HCEC 1CT (cell line): ENCODE data around the gene ITPR1.

Experiments
- DNase-seq: peaks from one replicate; pipeline ENCODE4 v3.0.0-alpha.2; 2017

Gene ITPR1

DNA sequence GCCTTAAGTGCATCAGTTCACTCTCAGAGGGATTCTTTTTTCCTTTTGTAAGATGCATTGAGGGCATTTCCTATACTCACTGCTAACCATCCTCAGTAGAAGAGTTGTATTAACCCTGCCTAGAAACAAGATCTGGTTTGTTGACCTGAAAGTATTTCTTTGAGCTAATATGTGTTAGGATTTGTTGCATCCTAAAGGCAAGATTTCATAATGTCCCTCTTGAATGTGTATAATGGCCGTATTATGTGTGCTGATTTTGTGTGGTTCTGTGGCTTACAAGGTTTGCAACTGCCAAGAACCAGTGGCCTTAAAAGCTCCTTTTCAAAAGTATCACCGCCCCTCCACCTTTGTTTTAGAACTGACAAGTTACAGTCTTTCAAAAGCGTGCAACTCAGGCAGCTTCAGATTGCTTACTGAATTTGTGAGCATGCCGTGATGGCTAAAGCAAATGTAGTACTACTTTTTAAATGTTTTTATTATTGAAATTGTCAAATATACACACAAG, 304.1 kb downstream of the ITPR1 start:
- DNase-seq: no peak

DNA sequence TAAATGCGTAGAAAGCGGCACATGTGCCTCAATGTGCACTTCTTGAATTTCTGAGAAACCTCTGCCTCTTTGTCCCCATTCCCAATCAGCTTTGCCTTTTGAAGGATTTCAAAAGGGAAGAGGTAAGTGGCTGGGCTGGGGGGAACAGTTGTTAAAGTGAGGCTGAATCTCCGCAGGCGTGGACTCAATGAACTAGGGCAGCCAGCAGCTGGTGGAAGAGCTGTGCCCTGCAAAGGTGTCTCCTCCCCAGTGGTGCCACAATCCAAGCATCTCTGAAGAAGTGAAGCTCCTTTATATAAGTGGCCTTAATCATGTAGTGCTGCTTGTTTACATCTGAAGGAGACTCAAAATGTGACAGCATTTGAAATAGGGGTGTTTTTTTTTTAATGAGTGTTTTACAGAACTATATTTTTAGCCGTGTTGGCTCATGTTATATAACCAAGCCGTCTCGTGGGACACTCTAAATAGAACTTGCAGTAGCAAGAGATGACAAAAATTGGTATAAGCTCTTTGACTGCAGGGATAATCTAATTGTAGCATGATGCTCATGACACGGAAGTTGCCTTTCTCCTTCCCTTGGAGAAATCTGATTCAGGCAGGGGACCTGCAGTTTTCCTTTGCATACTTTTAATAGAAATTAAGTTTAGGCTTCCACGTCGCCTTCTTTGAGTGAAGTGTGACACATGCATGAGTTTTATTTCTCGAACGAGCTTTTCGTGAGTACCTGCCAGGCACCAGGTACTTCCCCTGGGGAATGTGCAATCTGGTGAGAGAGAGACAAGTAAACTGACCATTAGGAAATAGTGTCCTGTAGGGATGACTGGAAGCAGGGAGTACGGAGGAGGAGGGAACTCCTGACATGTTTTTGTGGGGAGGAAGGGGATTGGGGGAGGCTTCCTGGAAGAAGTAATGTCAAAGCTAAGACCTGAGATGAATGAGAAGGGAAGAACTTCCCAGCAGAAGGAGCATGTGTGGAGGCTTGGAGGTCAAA, 306.4 kb downstream of the ITPR1 start:
- no peak for DNase-seq

DNA sequence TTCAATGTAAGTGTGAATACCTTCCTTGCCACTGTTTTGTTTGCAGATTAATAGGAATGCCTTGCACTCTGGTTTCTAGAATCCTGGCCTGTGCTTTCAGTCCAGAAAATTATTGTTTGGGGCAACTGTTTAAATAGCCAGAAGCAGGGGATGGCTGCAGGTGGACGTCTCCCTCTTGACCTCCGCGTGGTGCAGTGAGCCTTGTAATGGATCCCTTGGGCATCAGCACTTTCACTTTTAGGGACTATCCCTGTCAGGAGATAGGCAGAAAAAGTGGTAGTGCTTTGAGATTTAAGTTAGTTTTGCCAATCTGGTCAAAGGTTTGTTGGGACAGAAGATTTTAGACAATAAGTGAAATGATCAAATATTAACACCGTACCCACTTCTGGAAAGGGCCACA, 307.4 kb downstream of the ITPR1 start:
- DNase-seq: no peak

DNA sequence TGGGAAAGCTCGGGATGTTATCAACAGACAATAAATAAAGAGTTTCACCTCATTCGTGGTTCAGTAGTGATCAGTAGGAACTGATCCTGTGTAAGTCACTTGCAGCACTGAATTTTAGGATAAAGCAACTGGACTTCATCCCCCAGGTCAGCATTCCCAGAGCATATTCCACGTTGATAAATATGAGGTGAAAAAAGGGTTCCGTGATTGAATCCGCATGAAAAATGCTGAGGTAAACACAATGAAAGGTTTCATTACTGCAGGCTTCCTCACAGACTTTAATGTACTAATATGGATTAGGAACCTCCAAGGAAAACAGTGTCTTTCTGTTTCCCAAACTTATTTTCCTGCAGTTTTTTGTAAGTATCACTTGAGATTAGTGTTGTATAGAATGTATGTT, 308.7 kb downstream of the ITPR1 start:
- DNase-seq: no peak

DNA sequence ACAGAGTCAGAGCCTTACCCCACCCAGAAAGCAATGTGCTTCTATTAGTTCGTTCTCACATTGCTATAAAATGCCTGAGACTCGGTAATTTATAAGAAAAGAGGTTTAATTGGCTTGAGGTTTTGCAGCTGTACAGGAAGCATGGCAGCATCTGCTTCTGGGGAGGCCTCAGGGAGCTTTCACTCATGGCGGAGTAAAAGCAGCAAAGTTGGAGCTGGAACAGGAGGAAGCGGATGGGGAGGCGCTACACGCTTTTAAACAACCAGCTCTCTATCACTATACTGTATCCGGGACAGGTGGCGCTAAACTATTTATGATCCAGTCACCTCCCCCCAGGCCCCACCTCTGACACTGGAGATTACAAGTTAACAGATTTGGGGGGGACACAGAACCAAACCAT, 309.8 kb downstream of the ITPR1 start:
- DNase-seq: no peak

DNA sequence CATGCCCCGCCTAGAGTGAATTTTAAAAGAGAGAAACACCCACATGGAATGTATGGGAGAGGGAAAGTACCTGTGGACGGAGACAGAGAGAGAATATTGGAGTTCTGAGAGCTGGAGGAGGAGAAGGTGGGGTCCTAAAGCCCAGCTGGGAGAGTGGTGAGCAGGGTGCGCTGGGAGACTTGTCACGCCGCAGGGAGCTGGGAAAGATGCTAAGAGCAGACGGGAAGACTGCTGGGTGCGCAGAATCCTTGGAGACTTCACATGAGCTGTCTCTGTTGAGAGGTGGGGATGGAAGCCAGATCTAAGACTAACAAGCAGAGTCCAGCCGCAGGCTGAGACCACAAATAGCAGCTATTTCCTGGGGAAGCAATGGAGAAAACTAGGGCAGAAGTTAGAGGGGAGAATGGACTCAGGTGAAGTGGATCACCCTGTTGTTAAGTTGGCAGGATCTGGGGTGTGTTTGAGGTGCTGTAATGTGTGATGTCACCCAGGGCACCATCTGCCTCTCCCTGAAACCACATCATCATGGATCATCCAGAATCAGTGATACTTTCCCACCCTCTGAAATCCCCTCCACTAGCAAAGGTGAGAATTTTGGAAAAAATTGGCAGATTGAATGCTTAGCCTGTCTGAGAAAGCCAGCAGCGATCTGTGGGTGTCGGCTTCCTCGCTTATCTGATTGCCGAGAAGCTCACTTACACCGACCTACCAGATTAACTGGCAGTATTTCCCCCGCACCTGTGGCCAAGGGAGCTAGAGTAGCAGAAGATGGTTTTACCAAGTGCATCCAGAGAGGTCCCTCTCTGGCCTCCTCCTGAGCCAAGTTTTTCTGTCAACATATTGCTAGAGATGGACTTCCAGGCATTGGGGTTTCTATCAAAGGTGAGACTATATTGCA, 311.3 kb downstream of the ITPR1 start:
- no peak for DNase-seq

DNA sequence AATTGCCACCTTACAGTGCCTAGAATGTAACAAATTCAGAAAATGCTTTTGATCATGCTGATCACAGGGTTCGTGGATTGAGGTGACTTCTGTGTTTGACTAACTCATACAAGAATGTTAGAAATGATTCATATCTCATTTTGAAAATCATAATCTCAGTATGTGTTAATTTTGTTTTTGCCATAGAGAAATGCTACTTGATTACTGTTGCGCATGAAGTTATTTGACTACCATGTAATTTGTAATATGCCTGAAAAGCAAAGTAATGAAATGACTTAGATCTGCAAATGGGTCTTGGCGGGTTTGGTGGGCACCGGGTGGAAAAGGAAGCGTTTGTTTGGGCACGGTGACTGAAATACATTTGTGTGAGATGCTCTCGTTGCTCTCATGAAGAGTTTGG, 312.5 kb downstream of the ITPR1 start:
- DNase-seq: no peak

DNA sequence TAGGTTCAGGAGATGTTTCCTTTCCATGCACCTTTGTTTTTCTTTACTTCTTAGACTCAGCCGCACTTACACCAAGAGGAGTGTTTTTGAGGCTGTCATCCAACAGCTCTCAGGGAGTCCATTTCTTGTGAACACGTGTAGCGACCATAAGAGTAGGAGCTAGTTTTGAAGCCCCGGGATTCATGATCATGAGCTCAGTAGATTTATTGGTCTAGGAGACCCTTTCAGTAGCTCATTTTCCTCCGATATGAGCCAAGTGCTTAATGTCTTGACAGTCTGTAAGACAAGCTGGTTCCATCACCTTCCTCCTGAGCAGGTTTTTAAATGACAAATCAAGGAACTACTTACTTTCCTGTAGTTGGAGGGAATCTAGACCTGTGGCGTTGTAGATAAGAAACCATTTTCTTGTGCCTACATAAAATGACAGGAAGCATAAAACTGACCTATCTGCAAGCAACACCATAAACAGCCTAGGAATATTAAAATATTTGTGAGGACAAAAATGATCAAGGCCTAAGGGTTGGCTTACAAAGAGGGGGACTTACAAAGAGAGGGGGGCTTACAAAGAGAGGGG, 313.5 kb downstream of the ITPR1 start:
- no peak for DNase-seq

DNA sequence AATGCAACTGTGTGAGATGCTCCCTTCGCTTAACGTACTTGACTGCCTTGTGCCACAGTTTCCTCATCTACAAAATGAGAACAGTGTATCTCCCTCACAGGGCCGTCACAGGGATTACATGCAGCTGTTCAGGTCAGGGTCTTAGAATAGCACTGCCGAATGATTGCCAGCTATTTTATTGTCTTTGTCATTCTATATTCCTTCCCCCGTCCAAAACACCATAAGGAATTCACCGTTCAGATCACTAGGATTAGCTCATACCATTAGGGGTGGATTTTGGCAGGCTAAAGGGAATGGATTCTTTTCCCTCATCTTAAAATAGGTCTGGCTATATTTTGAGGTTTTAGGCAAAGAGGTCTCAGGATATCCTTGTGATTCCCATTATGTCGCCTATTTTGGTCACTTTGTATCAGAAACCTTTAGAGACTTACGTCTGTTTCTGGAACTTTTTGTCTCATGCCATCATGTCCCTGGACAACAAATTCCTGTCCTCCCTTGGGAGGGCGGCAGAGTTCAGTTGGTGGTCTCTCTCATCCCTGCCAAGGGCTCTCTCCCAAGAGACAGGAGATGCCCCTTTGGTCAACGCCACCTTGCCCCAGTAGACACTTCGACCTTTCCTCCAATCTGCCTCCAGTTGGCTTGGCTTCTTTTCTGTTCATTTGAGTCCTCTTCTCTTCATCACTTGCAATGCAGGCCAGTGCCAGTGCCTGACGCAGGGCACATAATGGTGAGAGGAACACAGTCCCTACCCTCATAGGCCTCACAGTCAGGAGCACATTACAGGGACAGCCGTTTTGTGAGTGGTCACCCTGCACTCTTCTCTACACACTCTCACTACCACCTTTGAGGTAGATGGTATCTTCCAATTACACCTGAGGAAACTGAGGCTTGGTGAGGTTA, 314.5 kb downstream of the ITPR1 start:
- DNase-seq: no peak

DNA sequence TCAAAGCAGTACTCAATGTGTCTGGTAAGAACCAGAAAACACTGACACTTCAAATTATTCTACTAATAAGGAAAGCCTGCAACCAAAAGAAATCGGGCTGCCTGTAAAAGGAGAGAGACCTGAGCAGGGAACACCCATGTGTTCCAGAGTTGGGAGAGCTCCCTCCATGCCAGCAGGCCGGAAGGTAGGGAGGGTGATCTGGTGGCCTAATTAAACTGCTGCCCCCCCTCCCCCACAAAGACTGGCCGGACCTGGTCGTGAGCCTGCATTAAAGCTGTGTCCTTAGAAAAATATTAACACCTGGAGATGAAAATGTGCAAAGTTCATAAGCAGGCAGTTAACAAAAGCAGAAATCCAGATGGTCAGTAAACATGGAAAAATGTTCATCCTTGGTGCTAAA, 315.5 kb downstream of the ITPR1 start:
- no peak for DNase-seq

DNA sequence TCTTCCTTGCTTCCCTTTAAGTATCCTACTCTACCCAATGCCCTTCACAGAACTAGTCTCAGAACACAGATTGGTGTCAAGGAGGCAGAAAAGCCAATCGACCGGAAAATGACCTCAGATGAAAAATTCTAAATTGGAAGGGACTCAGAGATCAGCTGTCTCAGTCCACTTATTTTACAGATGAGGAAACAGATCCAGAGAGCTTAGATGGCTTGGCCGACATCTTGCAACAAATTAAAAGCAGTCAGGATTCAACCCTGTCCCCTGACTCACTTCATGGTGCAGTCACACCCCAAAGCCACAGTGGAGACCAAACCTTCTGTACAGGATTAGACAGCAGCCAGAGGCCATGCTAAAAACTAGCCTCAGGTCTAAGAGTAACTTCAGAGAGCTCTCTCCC, 316.8 kb downstream of the ITPR1 start:
- no peak for DNase-seq

DNA sequence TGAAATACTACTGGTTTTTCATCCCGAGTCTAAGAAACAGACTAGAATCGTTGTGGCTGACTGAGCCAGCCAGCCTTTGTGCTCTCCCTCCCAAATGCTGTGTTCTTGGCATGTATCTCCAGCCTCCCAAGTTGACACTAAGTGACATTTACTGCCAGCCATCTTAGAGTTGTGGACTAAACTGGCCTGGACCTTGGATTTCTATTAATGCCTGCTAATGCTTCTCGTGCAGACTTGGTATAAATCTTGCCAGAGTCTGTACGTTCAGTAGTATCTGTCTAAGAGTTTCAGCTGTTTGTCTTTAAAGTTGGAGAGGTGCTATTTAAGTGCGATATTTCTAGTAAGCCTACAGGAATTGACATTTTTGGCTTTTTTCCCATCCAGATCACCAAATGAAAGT, 319.4 kb downstream of the ITPR1 start:
- DNase-seq: no peak

DNA sequence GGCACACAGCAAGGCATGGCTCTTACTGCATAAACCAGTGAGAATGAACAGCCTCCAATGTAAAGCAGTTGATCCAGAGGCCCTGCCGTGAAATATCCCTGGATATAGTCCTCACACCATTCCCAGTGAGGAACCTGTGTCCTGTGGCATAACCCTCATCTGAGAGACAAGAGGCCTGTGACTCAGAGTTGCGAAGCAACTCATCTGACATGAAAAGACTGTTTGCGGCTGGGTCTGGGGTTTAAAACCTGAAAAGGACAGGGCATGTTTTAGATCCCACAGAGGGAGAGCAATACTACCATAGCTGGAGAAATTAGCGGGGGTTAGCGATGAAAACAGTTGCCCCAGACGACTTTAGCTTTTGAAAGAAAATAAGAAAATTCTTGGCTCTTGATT, 320.8 kb downstream of the ITPR1 start:
- DNase-seq: no peak

DNA sequence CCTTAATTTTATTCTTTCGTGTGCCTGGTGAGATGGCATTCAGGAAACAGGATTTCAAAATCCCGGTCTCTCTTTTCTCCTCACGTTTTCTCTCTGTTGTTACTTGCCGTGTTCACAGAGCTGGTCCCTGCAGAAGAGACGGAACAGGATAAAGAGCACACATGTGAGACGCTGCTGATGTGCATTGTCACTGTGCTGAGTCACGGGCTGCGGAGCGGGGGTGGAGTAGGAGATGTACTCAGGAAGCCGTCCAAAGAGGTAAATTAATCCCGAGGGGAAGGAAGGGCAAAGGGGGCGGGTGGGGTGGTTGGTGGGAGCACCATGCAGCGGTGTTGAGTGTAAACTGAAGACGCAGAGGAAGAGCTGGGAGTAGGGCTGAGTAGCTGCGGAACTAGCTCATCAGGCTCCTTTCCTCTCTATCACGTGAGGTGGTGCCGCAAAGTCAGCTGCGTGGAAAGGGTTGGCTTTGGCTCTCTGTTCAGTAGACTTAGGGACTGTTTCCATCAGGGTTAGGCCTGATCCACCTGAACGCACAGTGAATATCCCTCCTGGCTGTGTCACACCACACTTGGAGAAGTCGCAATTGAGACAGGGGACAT, 321.3 kb downstream of the ITPR1 start:
- DNase-seq: no peak

DNA sequence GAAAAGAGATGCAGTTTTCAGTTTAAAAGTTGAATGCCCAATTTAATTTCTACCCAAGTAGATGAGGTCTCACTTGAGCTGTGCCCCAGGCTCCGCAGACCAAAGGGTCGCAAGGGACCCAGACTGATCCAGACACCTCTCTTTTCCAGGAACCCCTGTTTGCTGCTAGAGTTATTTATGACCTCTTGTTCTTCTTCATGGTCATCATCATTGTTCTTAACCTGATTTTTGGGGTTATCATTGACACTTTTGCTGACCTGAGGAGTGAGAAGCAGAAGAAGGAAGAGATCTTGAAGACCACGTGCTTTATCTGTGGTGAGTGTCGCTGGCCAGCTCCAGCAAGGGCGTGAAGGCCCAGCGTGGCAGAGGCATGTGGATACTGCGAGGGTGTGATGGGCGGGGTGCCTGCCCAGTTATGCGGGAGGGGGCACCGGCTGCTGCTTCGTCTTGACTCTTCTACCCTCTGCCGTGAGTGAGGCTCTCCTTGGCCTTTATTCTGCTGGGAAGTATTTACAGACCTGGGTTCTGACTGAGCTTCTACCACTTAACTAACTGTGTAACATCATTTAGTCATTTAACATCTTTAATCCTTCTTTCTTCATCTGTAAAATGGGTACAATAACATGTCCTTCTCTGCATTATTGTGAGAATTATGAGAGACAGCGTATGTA, 321.9 kb downstream of the ITPR1 start:
- DNase-seq: no peak

DNA sequence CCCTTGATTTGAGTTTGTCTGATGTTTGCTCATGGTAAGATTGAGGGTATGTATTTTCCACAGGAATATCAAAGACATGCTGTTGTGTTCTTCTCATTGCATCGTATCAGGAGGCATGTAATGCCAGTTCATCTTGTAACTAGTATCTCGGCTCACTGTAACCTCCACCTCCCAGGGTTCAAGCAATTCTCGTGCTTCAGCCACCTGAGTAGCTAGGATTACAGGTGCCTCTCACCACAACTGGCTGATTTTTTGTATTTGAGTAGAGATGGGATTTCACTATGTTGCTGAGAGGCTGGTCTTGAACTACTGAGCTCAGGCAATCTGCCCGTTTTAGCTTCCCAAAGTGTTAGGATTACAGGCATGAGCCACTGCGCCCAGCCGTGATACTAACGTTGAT, 323.2 kb downstream of the ITPR1 start:
- DNase-seq: no peak

DNA sequence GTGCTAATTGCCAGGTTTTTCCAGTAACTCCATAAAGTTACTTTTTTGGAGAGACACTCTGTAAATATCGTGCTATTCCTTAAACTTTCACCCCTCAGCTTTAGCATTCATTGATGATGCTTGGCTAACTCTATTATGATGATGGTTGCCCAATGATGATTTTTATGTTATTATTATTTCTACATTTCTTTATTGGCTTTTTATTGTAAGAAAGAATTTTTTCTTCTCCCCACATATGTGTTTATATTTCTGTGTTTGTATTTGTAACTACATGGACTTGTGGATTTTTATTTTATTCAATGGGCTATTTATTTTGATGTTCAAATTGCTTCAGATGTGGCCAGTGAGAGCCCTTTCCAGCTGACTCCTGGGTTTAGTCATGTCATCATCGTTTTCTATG, 323.6 kb downstream of the ITPR1 start:
- DNase-seq: no peak

DNA sequence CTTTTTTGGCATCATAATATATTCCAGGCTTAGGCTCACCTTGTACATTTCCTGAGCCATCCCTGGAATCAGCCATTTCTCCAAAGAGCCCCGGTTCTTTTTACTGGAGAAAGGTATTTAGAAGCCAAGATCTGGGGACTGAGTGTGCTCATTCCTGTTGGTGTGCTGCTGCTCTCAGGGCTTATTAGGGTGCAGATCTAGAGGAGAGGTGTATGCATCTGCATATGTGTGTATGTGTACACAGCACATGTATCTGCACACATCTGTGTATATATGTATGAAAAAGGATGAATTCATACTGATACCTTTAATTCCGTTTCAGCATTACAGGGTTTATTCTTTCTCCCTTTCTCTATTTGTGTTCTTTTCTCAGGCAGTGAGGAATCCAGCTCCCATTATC, 324.0 kb downstream of the ITPR1 start:
- no peak for DNase-seq

DNA sequence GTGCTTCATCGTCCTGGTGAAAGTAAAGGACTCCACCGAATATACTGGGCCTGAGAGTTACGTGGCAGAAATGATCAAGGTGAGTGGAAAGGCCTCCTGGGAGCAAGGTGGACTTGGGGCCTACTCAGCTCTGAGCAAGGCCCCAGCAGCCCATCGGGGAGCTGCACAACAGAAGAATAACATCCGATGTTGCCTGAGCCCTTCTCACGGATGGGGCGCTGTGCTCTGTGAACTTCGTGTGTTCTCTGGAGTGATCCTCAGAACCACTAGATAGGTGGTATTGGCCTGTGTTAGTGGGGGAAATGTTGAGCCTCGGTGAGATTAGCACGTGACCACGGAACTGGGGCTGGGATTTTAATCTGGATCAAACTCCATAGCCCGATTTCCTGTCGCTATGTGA, 325.0 kb downstream of the ITPR1 start:
- DNase-seq: no peak

DNA sequence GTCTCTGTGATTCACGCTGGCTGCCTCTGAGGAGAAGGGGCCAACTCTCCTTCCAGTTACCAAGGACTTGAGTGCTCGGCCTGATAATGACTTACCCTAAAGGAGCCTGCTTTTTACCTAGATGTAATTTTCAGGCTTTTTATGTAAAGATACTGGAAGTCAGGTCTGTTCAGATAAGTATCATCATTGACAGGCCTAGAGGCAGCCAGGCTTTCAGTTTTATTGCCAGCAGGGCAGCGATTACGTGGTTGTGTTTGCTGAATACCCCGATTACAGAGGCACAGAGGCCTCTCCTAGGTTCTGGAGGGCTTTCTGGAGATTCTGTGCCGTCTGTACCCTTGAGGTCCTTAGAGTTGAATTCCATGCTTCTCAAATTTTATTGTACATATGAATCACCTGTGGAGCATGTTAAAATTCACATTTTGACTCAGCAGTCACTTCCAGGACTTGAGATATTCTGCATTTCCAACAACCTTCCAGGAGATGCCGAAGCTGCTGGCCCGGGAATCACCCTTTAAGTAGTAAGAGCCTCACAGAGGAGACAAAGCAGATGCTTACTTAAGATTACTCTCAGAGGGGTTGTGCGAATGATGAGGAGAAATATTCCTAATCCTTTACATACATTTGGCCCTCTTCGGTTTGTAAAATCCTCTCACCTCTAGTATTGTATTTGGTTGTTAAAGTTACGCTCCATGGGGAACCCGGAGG, 326.0 kb downstream of the ITPR1 start:
- no peak for DNase-seq

DNA sequence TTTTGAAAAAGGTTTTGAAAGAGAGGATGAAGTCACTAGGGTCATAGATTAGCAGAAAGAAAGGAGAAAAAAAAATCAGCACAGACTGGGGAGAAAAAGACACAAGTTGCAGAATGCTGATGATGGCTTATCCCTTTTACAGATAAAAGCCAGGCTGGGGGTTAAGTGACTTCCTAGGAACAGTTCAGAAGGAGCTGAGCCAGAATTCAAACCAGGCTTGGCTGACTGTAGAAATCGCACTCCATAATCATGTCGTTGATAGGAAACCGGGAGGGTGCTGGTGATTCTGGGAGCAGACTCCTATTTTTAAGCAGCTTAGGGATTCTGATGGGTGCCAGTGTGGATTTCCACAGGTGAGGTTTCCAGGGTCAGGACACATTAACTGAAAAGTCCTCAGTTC, 326.6 kb downstream of the ITPR1 start:
- DNase-seq: no peak
